ENCODE results near the gene SH3BP4. TPM values are rescaled to one million over a fixed set of nuclear protein-coding genes. Genes with fewer than 3 reads are reported as not detected.
A peak's percentile ranks its signal among the peaks of the same experiment; 100 is the strongest.

The SH3BP4 gene
- total RNA-seq, 1 donor from 2014 or later, result 53.4 TPM

DNA sequence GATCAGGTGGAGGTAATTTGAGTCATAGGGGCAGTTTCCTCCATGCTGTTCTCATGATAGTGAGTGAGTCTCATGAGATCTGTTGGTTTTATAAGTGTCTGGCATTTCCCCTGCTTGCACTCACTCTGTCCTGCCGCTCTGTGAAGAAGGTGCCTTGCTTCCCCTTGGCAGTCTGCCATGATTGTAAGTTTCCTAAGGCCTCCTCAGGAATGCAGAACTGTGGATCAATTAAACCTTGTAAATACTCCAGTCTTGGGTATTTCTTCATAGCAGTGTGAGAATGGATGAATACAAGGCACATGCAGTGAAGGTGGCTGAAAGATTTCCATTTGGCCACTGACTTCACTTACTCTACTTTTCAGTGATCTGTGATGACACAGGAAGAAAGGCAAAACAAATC lies 133.7 kb downstream of the SH3BP4 start:
- peaks cover 48% of the 10 kb centered on the region for H3K4me1 Mint-ChIP-seq
- H3K4me3 Mint-ChIP-seq, result no peak overlapping the region
- Histone ChIP-seq H3K9me3 (ENCODE audit: low read depth) (no peaks in the 10 kb centered on the region), H4K20me1 (ENCODE audit: low read depth) (no peaks in the 10 kb centered on the region), H3K9ac (no peak overlapping the region), H3K27me3 (no peaks in the 10 kb centered on the region), H3F3A (ENCODE audit: low read depth) (peaks cover 18% of the 10 kb centered on the region), H3K79me2 (ENCODE audit: low read depth) (no peaks in the 10 kb centered on the region), H3K4me2 (no peak overlapping the region), H3K27ac (no peak overlapping the region), H3K36me3 (no peaks in the 10 kb centered on the region), H3K4me3 (no peak overlapping the region), H2AFZ (replicated peaks) (no peak overlapping the region), H3K4me1 (peaks cover 32% of the 10 kb centered on the region)
- peaks cover 7% of the 10 kb centered on the region for H3K27me3 Mint-ChIP-seq (ENCODE audit: insufficient read depth, low read depth)
- DNase-seq (ENCODE audit: low spot score), result no peak
- peaks cover 3% of the 10 kb centered on the region for H3K36me3 Mint-ChIP-seq
- TF ChIP-seq, protein P1, sequence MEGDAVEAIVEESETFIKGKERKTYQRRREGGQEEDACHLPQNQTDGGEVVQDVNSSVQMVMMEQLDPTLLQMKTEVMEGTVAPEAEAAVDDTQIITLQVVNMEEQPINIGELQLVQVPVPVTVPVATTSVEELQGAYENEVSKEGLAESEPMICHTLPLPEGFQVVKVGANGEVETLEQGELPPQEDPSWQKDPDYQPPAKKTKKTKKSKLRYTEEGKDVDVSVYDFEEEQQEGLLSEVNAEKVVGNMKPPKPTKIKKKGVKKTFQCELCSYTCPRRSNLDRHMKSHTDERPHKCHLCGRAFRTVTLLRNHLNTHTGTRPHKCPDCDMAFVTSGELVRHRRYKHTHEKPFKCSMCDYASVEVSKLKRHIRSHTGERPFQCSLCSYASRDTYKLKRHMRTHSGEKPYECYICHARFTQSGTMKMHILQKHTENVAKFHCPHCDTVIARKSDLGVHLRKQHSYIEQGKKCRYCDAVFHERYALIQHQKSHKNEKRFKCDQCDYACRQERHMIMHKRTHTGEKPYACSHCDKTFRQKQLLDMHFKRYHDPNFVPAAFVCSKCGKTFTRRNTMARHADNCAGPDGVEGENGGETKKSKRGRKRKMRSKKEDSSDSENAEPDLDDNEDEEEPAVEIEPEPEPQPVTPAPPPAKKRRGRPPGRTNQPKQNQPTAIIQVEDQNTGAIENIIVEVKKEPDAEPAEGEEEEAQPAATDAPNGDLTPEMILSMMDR (IDR thresholded peaks at IDR 0.05), result no peak
- no peak for TF ChIP-seq EZH2phosphoT487 (IDR thresholded peaks at IDR 0.05)
- no peak for TF ChIP-seq EZH2 (IDR thresholded peaks at IDR 0.05)
- peaks cover 9% of the 10 kb centered on the region for H3K9me3 Mint-ChIP-seq
- peak overlapping the region; percentile 43 for H3K27ac Mint-ChIP-seq

DNA sequence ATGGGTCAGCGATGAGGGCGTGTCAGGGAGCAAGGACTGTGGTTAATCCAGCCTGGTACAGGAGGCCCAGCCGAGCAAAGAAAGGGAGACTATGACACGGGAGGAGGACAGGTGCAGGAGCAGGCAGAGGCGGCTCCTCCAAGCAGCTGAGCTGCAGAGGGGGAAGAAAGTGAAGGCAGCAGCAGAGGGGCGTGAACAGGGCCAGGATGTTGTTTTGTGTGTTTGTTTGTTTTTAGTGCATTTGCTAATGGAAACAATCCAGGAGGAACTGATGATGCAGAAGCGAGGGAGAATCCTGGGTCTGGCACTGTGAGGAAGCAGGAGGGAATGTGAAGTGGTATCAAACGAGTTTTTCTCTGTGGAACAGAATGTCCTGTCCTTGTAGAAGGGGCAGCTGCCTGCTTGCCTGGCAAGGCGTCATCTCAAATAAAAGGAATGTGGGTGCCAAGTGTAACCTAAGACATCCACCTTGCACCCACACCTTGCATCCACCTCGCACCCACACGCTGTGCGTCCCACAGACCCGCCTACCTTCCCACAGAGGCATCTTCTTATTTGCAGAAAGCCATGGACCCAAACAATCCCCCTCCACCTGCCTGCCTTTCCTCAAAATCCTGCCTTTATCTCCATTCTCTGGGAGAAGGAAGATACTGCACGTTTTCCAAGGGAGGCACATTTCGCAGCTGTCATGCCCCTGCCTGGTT lies 134.8 kb downstream of the SH3BP4 start:
- Histone ChIP-seq H3K4me2 (no peak overlapping the region), H3K9ac (no peak overlapping the region), H2AFZ (replicated peaks) (no peak overlapping the region), H3K9me3 (ENCODE audit: low read depth) (no peaks in the 10 kb centered on the region), H4K20me1 (ENCODE audit: low read depth) (no peaks in the 10 kb centered on the region), H3F3A (ENCODE audit: low read depth) (peaks cover 18% of the 10 kb centered on the region), H3K27me3 (no peaks in the 10 kb centered on the region), H3K27ac (no peak overlapping the region), H3K36me3 (no peaks in the 10 kb centered on the region), H3K4me1 (peaks cover 32% of the 10 kb centered on the region), H3K79me2 (ENCODE audit: low read depth) (no peaks in the 10 kb centered on the region), H3K4me3 (no peak overlapping the region)
- Mint-ChIP-seq H3K4me3 (no peak overlapping the region), H3K9me3 (peaks cover 9% of the 10 kb centered on the region), H3K4me1 (peaks cover 50% of the 10 kb centered on the region), H3K27me3 (ENCODE audit: insufficient read depth, low read depth) (peaks cover 7% of the 10 kb centered on the region), H3K36me3 (peaks cover 3% of the 10 kb centered on the region), H3K27ac (peak overlapping the region; percentile 88)
- TF ChIP-seq EZH2phosphoT487 (IDR thresholded peaks at IDR 0.05) (no peak), EZH2 (IDR thresholded peaks at IDR 0.05) (no peak)
- TF ChIP-seq, protein P1 (IDR thresholded peaks at IDR 0.05), result no peak
- DNase-seq (ENCODE audit: low spot score), result no peak

DNA sequence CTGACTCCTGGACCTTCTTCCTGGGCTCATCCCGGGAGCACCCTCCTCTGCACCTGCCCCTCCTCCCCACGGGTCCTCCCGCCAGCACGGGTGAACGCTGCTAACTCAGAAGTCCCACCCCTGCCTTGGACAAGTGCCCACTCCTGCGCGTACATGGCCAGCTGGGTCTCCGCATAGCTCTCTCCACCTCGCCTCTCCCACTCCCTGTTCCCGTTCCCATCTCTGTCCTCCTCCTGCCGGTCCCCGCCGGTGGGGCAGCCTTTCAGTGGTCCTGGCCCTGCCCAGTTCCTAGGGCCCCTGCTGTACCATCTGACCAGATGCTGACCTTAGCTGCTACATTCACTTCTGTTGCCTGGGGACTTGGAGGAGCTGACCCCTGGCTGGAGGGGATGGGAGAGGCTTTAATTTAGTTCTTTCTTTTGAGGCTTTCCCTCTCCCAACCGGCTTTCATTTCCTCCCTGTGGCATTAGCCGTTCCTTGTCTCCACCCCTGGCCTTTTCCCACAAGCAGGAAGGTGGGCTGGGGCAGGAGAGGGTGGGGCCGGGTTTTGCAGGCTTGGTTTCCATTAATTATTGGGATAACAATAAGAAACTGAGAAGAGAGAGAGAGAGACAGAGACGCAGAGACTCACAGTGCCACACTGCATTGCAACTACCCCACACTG lies 136.1 kb downstream of the SH3BP4 start:
- H3K9me3 ChIP-seq (ENCODE audit: low read depth), result no peaks in the 10 kb centered on the region
- Mint-ChIP-seq H3K9me3 (peaks cover 9% of the 10 kb centered on the region), H3K27me3 (ENCODE audit: insufficient read depth, low read depth) (peaks cover 7% of the 10 kb centered on the region), H3K4me3 (peak overlapping the region; percentile 67), H3K4me1 (peaks cover 63% of the 10 kb centered on the region), H3K36me3 (peaks cover 3% of the 10 kb centered on the region), H3K27ac (peak overlapping the region; percentile 100)
- H3K9ac ChIP-seq, result no peak overlapping the region
- H3F3A ChIP-seq (ENCODE audit: low read depth), result peaks cover 18% of the 10 kb centered on the region
- no peak overlapping the region for H3K27ac ChIP-seq
- no peaks in the 10 kb centered on the region for H3K36me3 ChIP-seq
- H3K4me2 ChIP-seq, result peak overlapping the region; percentile 7
- no peaks in the 10 kb centered on the region for H3K27me3 ChIP-seq
- DNase-seq (ENCODE audit: low spot score), result peak; percentile 59
- H3K4me3 ChIP-seq, result no peak overlapping the region
- H3K4me1 ChIP-seq, result peaks cover 32% of the 10 kb centered on the region
- H3K79me2 ChIP-seq (ENCODE audit: low read depth), result no peaks in the 10 kb centered on the region
- H4K20me1 ChIP-seq (ENCODE audit: low read depth), result no peaks in the 10 kb centered on the region
- TF ChIP-seq EZH2 (IDR thresholded peaks at IDR 0.05), result no peak
- TF ChIP-seq, protein P1 (IDR thresholded peaks at IDR 0.05), result no peak
- no peak for TF ChIP-seq EZH2phosphoT487 (IDR thresholded peaks at IDR 0.05)
- peak overlapping the region; percentile 61 for H2AFZ ChIP-seq (replicated peaks)

Measured in neural progenitor cell (in vitro differentiated cells).